Osteoblast (primary cell): ENCODE measurements around the gene PDE4B. TPM values are rescaled to one million over a fixed set of nuclear protein-coding genes. Genes with fewer than 3 reads are reported as not detected.

Experiments
- DNase-seq: peaks from one replicate; pipeline ENCODE4 v3.0.0; 2011; ENCODE audit warnings: low spot score, mixed read lengths; ENCODE audit not compliant: insufficient read length; ENCODE audit errors: missing footprints
- H2AFZ ChIP-seq: 2 replicates; pipeline ENCODE4 v1.6.0; 2011; ENCODE audit warnings: mild to moderate bottlenecking, low read length
- H3K27ac ChIP-seq: 2 replicates; pipeline ENCODE4 v1.5.1; 2011; ENCODE audit warnings: mild to moderate bottlenecking, low read depth, low read length, moderate library complexity
- H3K27me3 ChIP-seq: 2 replicates; pipeline ENCODE4 v1.6.0; 2012; ENCODE audit warnings: mild to moderate bottlenecking, control low read depth, inconsistent platforms, low read length, moderate library complexity; ENCODE audit not compliant: insufficient read depth
- H3K36me3 ChIP-seq: 2 replicates; pipeline ENCODE4 v1.5.1; 2011; ENCODE audit warnings: mild to moderate bottlenecking, low read length, control low read depth, moderate library complexity; ENCODE audit not compliant: insufficient read depth
- H3K4me1 ChIP-seq: 2 replicates; pipeline ENCODE4 v1.5.1; 2011; ENCODE audit warnings: mild to moderate bottlenecking, low read length, control low read depth, moderate library complexity; ENCODE audit not compliant: insufficient read depth
- H3K4me2 ChIP-seq: 2 replicates; pipeline ENCODE4 v1.6.0; 2011; ENCODE audit warnings: mild to moderate bottlenecking, low read length; ENCODE audit not compliant: insufficient read depth
- H3K4me3 ChIP-seq: fragments of 200-600 bp; sonication (generic); 3 replicates; pipeline ENCODE4 v1.5.1; 2012; ENCODE audit warnings: mild to moderate bottlenecking, low read length, inconsistent platforms; ENCODE audit not compliant: insufficient read depth
- H3K79me2 ChIP-seq: 2 replicates; pipeline ENCODE4 v1.6.0; 2012; ENCODE audit warnings: mild to moderate bottlenecking, low read length, control low read depth, inconsistent platforms; ENCODE audit not compliant: insufficient read depth
- H3K9me3 ChIP-seq: 2 replicates; pipeline ENCODE4 v1.5.1; 2011; ENCODE audit warnings: low read depth, low read length, control low read depth
- H4K20me1 ChIP-seq: 2 replicates; pipeline ENCODE4 v1.6.0; 2012; ENCODE audit warnings: mild to moderate bottlenecking, low read length, control low read depth; ENCODE audit not compliant: insufficient read depth
- total RNA-seq: library from RNA; depleted of rRNA; stranded (reverse); fragments of >200 nt; gene quantifications from 2 replicates; pipeline ENCODE4 v1.2.3, GENCODE V29; 2012
- TF ChIP-seq, protein P1 (sequence below): IDR thresholded peaks from 2 replicates; pipeline ENCODE4 v1.5.1; 2011; ENCODE audit warnings: mild to moderate bottlenecking, low read depth, low read length, moderate library complexity; ENCODE audit errors: extremely low read depth

The PDE4B gene
- total RNA-seq, 1 donor: 21.4 TPM

DNA sequence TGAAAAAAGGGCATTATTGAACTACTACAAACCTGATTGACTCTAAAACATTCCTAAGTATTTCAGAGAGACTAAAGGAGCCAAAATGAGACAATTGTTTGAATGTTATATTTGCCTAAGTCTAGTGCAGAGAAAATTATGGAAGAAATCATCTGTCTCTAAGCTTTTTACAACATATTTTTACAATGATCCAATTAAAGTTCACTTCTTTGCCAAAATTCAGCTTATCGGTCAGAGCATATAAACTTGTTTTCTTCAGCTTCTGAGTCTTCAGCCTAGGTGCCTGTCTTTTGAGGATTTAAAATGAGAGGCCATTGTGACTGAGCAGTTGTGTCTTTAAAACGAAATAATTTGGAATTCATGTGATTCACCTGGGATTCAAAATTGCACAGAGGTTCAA, 560.1 kb downstream of the PDE4B start:
- H3K27me3 ChIP-seq: no peaks in the 10 kb centered on the region
- H3K4me3 ChIP-seq: no peak overlapping the region
- H3K4me1 ChIP-seq: peaks cover 58% of the 10 kb centered on the region
- peaks cover 36% of the 10 kb centered on the region for H3K79me2 ChIP-seq
- no peak overlapping the region for H3K27ac ChIP-seq
- DNase-seq: no peak
- no peaks in the 10 kb centered on the region for H3K9me3 ChIP-seq
- no peaks in the 10 kb centered on the region for H4K20me1 ChIP-seq
- TF ChIP-seq, protein P1, sequence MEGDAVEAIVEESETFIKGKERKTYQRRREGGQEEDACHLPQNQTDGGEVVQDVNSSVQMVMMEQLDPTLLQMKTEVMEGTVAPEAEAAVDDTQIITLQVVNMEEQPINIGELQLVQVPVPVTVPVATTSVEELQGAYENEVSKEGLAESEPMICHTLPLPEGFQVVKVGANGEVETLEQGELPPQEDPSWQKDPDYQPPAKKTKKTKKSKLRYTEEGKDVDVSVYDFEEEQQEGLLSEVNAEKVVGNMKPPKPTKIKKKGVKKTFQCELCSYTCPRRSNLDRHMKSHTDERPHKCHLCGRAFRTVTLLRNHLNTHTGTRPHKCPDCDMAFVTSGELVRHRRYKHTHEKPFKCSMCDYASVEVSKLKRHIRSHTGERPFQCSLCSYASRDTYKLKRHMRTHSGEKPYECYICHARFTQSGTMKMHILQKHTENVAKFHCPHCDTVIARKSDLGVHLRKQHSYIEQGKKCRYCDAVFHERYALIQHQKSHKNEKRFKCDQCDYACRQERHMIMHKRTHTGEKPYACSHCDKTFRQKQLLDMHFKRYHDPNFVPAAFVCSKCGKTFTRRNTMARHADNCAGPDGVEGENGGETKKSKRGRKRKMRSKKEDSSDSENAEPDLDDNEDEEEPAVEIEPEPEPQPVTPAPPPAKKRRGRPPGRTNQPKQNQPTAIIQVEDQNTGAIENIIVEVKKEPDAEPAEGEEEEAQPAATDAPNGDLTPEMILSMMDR: no peak
- H3K36me3 ChIP-seq: peaks cover 4% of the 10 kb centered on the region
- no peak overlapping the region for H3K4me2 ChIP-seq
- no peak overlapping the region for H2AFZ ChIP-seq

DNA sequence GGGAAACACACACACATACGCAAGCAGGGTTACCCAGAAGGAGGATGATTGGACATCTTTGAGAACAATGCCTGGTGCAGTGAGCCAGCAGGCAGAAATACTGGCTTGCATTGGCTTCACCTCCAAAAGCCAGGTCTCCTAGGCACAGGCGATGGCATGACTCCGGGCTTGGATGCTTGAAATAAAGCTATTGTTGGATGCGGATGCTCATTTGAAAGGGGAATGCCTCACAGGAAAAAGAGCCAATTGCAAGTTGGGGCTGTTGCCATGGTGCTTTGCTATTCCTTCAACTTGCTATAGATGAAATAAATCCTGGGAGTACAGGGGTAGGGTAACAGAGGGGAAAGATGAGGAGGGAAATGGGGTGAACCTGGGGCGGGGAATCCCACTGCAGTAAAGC, 560.6 kb downstream of the PDE4B start:
- no peak overlapping the region for H2AFZ ChIP-seq
- no peak overlapping the region for H3K27ac ChIP-seq
- no peak overlapping the region for H3K4me2 ChIP-seq
- DNase-seq: no peak
- no peaks in the 10 kb centered on the region for H3K9me3 ChIP-seq
- TF ChIP-seq, protein P1: no peak
- H4K20me1 ChIP-seq: no peaks in the 10 kb centered on the region
- peaks cover 4% of the 10 kb centered on the region for H3K36me3 ChIP-seq
- H3K4me3 ChIP-seq: no peak overlapping the region
- H3K27me3 ChIP-seq: no peaks in the 10 kb centered on the region
- H3K4me1 ChIP-seq: peaks cover 58% of the 10 kb centered on the region
- H3K79me2 ChIP-seq: peaks cover 35% of the 10 kb centered on the region

DNA sequence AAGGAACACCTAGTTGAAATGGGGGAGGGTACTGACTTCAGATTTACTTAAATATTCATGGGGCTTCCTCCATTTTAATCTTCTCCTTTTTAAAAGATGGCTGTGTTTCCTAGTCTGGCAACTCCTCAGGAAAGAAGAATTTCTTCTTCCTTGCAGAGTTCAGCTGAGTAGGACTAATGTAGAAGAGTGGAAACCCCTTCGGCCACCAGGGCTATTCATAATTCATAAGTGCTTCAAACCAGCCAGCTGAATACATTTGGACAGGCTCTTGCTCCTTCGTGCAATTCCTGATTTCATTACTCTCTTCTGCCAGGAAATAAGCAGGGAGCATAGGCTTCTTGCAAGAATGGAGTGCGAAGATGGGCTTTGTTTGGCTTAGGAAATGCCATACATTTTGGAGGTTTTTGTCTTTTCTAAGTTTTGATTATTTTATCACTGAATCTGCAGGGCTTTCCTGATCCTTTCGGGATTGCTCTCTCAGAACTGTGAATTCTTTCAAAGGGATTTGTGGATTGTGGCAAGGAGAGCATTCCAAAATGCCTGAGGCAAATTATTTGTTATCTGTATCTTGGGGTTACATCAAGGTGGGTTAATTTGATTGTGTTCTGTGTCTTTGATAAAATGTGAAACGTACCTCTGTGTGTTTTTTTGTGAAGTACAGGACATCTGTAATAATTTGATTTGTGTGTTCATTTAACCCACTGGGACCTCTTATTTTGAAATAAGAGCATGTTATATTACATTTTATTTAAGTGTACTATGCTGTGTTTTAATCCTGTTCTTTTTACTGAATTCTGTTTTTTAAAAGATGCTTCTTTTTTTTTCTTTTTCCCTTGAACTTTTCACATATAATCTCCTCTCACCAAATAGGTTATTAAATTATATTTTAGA, 561.9 kb downstream of the PDE4B start:
- peaks cover 57% of the 10 kb centered on the region for H3K4me1 ChIP-seq
- peak overlapping the region; percentile 55 for H3K27ac ChIP-seq
- TF ChIP-seq, protein P1: peak; percentile 16
- H3K27me3 ChIP-seq: no peaks in the 10 kb centered on the region
- H3K9me3 ChIP-seq: no peaks in the 10 kb centered on the region
- peak overlapping the region; percentile 8 for H2AFZ ChIP-seq
- peak overlapping the region; percentile 43 for H3K4me3 ChIP-seq
- peaks cover 4% of the 10 kb centered on the region for H3K36me3 ChIP-seq
- no peak for DNase-seq
- H4K20me1 ChIP-seq: no peaks in the 10 kb centered on the region
- H3K4me2 ChIP-seq: peak overlapping the region; percentile 69
- H3K79me2 ChIP-seq: peaks cover 36% of the 10 kb centered on the region

DNA sequence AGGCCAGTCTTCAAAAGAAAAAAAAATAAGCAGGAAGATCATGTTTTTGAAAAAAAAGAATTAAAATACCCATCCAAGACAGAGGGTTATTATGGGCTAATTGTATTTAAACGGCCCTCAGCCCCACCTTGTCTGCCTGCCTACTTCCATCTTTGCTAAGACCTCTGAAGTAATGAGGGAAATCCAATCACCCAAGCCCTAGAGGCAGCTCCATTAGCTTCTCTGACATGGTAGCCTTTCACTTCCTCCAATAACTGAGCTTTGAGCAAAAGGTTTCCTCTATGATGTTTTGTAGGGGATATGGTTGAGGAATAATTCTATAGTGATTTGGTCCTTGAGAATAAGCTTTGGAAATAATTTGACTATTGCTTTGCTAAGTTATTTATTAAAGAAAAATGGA, 563.1 kb downstream of the PDE4B start:
- Histone ChIP-seq H4K20me1 (no peaks in the 10 kb centered on the region), H2AFZ (no peak overlapping the region), H3K4me2 (no peak overlapping the region), H3K79me2 (peaks cover 30% of the 10 kb centered on the region), H3K27ac (no peak overlapping the region), H3K27me3 (no peaks in the 10 kb centered on the region), H3K4me1 (peaks cover 57% of the 10 kb centered on the region), H3K36me3 (peaks cover 4% of the 10 kb centered on the region), H3K4me3 (no peak overlapping the region), H3K9me3 (no peaks in the 10 kb centered on the region)
- TF ChIP-seq, protein P1: no peak
- no peak for DNase-seq
